ENCODE measurements around the gene RSPH9.
"Not testable (repeated sequence)": the region's sequence is repeated elsewhere in the genome, so short reads cannot be mapped to it uniquely, and the experiment has no call there.

RSPH9 gene

DNA sequence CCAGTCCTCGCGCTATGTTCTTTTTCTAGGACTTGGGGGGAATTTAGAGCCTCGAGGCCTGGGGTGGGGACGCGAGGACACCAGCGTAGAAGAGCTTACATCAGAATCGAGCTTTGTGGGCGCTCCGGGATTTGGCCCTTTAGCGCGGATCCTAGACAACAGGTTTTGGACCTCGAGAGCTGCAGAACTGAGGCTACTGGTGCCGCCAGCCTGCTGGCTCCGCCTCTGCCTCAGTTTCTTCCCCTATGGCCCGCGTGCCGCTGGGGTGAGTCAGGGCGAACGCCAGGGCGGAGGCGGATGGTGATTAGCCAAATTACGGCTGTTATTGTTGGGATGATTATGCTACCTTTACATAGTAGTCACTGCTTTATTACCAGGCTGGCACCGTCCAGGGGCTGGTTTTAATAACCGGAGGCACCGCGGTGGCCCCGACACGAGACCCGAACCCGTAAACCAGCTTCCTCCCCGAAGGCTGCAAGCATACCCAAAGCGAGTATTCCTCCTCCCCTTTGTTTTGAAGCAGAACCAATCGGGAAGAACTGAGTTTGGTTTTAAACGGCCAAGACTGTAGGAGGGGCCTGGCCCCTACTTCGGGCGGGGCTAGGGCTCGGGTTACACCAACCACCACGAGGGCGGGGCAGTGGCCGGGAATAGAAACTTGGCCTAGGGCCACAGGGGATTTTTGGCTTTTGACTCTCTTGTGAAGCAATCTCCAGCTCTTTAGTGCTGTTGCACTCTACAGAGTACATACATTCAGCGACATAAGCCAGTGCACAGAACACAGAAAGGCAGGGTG, 15.1 kb upstream of the RSPH9 start:
- DNase-seq, result peak; percentile 84

DNA sequence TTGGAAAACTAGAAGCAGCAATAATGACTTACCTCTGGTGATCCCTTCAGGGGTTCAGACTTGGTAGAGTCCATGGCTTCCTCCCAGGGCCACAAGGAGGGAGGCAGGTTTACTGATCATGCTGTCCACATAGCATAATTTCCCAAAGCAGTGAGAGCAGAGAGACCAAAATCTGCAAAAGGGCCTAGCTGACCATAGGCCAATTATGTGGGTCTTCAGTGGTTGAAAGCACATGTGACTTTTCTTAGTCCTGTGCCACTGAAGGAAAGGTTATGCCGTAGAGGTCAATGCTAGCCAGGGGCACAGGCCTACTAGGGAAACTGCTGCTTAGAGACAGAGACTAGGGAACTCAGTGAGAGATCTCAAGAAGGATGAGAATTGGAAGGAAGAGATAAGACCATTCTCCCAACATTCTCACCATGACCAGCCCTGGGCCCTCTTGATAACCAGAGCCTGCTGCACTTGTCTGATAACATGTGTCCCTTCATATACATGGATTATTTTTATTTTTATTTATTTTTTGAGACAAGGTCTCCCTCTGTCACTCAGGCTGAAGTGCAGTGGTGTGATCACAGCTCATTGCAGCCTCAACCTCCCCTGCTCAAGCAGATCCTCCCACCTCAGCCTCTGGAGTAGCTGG, 13.7 kb upstream of the RSPH9 start:
- DNase-seq, result no peak

DNA sequence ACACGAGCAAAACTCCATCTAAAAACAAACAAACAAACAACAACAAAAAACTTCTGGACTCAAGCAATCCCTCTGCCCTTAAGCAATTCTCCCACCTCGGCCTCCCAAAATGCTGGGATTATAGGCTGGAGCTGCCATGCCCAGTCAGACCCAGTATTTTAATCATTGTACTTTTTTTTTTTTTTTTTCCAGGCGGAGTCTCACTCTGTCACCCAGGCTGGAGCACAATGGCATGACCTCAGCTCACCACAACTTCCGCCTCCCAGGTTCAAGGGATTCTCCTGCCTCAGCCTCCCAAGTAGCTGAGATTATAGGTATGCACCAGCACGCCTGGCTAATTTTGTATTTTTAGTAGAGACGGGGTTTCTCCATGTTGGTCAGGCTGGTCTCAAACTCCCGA, 11.8 kb upstream of the RSPH9 start:
- DNase-seq, result not testable (repeated sequence)

DNA sequence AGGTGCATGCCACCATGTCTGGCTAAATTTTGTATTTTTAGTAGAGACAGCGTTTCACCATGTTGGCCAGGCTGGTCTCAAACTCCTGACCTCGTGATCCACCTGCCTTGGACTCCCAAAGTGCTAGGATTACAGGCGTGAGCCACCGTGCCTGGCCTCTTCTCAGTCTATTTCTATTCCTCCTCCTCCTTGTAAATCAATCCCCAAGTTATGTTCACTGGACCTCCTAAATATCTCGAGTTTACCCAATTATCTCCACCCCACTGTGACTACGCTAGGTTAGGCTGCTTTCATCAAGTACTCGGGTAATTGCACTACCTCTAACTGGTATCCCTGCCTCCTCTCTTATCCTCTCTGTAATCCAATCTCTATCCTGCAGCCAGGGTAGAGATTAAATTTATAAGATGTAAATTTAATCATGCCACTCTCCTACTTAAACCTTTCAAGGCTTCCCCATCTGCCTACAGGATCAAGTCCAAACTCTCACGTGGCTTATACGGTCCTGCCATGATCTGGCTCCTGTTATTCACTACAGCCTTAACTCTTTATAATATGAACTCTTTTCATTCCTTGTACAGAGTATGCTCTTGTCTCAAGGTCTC, 10.0 kb upstream of the RSPH9 start:
- no peak for DNase-seq

DNA sequence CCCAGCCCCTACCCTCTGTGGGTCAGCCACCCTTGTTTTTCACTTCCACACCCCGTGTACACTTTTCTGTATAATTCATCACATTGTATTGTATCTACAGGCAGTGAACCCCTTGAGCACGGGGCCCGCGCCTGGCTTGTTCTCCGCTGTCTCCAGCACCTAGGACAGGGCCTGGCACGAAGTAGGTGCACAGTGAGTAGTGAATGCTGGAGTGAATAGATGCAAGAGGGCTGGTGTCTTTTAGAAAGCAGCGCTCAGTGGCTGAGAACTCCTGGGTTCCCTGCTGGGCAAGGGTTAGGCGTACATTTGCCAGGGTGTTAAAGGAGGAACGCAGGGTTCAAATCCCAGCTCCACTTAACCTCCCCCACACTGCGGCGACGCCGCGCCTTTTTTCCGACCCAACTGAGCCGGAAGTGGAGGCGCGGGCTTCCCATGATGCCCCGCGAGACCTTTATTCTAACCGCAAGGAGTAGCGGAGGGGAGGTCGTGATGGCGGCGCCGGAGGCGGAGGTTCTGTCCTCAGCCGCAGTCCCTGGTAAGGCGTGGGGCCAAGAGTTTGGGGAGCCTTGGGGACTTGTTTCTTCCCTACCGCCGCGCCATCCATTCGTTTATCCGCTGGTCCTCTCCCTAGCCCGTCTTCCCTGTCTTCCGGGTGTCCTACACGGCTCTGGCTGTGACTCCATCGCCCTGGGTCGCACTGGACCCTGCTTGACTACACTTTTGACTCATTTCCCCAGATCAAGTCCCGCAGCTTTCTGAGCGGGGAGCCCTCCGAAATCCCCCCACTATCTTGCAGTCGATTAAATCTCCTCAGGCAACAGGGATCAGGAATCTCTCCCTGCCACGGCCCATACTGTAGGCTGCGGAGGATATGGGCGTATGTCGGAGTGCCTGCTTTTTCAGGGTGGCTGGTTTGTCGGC, 9.2 kb upstream of the RSPH9 start, which contains the start of gene MAD2L1BP:
Gene MAD2L1BP, plus strand, starts transcription at position 454 of the 921 bp plus-strand sequence. Its CDS starts 36 bp downstream, at position 490.
- peak; percentile 86 for DNase-seq

DNA sequence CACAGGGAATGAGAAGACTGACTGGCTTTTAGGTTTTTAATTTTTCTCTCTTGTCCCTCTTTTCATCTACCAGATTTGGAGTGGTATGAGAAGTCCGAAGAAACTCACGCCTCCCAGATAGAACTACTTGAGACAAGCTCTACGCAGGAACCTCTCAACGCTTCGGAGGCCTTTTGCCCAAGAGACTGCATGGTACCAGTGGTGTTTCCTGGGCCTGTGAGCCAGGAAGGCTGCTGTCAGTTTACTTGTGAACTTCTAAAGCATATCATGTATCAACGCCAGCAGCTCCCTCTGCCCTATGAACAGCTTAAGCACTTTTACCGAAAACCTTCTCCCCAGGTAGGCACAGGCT, 8.6 kb upstream of the RSPH9 start:
- DNase-seq, result peak; percentile 31

DNA sequence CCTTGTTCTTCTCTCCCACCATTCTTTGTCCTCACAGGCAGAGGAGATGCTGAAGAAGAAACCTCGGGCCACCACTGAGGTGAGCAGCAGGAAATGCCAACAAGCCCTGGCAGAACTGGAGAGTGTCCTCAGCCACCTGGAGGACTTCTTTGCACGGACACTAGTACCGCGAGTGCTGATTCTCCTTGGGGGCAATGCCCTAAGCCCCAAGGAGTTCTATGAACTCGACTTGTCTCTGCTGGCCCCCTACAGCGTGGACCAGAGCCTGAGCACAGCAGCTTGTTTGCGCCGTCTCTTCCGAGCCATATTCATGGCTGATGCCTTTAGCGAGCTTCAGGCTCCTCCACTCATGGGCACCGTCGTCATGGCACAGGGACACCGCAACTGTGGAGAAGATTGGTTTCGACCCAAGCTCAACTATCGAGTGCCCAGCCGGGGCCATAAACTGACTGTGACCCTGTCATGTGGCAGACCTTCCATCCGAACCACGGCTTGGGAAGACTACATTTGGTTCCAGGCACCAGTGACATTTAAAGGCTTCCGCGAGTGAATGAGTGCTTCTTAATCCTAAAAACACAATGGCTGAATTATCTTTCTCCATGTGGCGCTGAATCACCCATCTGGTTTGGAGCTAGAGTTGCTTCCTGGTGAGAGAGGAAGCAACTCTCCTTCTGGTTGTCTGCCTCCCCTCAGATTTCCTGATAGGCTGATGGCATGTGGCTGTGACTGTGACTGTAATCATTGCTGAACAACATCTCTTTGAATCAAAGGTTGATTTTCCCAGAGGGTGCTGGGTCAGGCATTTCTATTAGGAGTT, 4.6 kb upstream of the RSPH9 start:
- no peak for DNase-seq

DNA sequence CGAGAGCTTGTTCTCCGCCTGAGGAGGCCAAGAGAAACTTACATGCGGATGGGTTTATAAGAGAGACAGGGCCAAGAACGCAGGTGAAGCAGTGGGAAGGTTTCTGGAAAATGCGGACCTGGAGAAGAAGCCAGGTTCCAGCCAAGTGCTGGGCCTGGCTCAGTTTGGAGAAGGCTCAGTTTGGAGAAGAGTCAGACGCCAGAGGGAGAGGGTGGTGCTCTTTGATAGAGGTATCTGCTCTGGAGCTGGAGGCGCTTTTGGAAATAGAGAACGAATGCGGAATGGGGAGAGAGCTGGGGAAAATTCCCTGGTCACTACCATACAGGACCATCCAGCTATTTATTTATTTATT, 753 bp downstream of the RSPH9 start:
- DNase-seq, result no peak

DNA sequence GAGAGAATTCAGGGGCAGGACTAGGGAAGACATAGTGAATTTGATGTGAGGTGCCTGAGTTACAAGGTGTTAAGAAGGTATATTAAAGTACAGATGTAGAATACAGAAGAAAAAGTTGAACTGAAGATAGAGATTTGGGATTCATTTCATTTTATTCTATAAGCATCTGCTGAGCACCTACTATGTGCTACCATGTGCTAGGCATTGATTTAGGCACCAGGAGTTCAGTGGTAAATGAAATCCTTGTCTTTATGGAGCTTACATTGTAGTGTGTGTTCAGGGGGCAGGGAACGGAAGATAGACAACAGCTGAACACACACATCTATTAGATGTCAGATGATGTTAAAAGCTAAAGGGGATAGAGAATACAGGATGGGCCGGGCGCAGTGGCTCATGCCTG, 2.8 kb downstream of the RSPH9 start:
- no peak for DNase-seq

DNA sequence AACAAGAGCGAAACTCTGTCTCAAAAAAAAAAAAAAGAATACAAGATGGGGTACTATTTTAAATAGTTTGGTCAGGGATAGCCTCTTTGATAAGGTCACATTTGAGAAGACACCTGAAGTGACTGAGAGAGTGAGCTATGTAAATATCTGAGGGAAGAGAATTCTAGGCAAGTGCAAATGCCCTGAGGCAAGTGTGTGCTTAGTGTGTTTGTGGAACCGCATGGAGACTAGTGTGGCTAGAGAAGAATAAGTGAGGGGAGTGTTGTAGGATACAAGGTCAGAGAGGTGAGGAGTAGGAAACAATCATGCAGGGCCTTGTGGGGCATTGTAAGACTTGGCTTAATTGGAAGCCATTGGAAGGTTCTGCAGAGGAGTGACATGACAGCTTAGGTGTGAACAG, 3.4 kb downstream of the RSPH9 start:
- no peak for DNase-seq

DNA sequence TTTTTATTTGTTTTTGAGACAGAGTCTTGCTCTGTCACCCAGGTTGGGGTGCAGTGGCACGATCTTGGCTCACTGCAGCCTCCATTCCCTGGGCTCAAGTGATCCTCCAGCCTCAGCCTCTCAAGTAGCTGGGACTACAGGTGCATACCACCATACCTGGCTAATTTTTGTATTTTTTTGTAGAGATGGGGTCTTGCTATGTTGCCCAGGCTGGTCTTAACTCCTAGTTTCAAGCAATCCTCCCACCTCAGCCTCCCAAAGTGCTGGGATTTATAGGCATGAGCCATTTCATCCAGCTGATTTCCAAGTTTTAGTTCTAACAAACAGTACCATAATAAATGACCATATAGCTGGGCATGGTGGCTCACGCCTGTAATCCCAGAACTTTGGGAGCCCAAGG, 8.0 kb downstream of the RSPH9 start:
- not testable (repeated sequence) for DNase-seq

DNA sequence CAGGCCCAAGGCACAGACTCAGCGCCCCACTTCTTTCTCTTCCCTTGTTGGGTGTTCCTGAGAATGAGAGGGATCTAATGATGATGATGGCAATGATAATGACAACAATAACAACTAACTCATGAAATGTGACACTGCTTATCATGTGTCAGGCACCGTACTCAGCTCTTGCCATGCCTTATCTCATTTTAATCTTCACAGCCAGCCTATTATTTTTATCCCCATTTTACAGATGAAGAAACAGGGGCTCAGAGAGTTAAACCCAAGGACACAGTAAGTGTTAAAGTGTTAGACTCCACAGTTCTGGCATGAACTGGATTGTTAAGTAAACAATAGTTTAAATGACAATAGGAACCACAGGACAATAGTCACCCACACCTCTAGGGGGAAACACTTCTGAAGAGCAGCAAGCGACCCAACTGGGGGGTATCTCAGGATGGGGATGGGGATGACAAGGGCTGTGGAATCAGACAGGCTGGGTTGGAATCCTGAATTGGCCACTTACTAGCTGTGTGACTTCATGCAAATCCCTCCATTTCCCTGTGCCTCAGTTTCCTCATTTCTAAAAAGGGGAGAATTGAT, 12.5 kb downstream of the RSPH9 start:
- DNase-seq, result no peak

DNA sequence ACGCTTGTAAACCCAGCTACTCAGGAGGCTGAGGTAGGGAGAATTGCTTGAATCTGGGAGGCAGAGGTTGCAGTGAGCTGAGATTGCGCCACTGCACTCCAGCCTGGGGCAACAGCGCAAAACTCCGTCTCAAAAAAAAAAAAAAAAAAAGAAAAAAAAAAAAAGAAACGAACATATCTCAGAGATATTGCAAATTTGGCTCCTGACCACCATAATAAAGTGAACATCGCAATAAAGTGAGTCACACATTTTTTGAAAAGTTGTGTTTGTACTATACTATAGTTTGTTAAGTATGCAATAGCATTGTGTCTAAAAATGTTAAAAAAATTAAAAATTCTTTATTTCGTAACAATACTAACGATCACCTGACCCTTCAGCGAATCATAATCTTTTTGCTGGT, 13.3 kb downstream of the RSPH9 start:
- DNase-seq, result no peak

DNA sequence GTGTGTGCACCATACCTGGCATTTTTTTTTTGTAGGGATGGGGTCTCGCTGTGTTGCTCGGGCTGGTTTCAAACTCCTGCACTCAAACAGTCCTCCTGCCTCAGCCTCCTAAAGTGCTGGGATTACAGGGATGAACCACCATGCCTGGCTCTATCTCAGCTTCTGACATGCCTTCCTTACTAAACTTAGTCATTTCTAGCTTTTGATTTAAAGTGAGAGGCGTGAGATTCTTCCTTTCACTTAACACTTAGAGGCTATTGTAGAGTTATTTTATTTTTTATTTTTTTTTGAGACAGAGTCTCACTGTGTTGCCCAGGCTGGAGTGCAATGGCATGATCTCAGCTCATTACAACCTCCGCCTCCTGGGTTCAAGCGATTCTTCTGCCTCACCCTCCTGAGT, 18.1 kb downstream of the RSPH9 start:
- not testable (repeated sequence) for DNase-seq

DNA sequence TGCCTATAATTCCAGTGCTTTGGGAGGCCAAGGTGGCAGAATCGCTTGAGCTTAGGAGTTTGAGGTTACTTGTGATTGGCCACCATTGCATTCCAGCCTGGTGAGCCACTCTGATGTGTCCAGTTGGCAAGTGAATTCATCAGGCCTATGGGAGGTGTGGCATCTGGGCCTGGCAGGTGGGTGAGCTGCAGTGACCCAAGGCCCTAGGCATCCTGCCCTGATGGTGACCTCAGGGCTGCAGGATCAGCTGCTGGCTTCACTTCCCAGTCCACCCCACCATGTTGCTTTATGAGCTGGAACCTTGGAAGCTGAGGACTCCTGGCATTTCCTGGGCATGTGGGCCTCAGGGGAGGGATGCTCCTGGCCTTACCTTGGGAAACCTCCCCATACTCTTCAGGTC, 20.5 kb downstream of the RSPH9 start:
- DNase-seq, result no peak

DNA sequence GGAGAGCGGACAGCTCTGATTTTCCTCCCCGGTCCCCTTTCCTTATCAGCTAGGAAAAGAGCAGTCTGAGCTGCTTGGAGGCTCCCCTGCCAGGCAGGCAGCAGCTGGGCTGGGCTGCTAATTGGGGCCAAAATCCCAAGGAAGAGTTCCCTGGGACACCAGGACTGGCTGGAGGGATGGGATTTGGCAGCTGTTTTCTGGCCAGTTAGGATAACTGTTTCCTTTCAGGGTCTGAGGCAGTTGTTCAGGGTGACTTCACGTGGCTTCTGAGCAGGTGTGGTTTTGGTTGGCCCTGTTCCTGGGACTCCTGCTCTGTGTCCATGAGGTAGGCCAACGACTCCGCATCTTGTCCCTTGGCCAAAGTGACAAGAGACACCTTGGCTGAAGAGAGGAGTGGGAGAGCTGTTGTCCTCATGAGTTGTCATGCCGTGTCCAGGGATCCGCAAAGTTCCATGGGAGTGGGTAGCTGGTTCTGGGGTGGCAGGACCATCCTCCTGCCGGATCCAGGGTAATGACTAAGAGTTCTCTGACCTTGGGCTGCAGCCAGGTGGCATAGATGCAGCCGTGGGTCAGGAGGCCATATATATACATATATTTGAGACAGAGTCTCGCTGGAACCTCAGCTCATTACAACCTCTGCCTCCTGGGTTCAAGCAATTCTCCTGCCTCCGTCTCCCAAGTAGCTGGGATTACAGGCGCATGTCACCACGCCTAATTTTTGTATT, 21.5 kb downstream of the RSPH9 start:
- DNase-seq, result no peak

DNA sequence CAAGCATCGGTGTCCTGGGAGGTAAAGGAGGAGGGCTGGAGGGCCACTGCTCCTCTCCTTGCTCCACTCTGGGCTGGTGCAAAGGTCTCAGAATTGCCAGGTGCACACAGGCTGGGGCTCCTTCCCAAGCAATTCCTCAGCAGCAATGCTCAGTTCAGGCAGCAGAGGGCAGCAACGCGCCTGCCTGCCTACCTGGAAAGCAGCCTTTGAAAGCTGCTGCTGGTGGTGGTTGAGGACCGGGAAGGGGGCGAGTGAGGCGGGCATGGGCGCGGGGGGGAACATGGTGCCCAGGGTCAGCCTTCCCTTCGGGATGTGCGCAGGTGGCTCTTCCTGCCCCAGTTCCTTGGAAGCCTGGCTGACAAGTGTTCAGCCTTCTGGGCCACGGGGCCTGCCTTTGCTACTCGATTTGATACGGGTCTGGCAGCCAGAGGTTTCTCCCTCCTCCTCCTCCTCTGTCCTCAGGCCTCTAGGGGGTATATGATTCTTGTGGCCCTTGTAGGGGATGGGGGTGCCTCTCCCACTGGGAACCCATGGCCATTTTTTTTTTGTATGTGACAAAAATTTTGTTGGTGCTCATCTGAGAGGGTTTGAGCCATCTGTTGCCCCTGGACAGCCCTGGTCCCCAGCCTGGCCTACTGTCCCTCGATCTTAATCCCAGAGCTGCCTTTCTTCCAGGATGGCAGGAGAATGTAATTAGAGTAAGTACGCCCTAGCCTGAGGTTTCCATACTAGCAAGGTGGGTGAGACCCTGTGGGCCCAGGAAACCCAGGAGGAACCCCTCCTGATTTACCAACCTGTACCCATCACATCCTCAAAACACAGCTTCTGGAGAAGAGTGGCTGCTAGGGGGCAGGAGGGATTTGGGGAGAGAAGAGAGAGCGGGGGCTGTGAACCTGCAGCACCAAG, 22.7 kb downstream of the RSPH9 start:
- DNase-seq, result peak; percentile 83

DNA sequence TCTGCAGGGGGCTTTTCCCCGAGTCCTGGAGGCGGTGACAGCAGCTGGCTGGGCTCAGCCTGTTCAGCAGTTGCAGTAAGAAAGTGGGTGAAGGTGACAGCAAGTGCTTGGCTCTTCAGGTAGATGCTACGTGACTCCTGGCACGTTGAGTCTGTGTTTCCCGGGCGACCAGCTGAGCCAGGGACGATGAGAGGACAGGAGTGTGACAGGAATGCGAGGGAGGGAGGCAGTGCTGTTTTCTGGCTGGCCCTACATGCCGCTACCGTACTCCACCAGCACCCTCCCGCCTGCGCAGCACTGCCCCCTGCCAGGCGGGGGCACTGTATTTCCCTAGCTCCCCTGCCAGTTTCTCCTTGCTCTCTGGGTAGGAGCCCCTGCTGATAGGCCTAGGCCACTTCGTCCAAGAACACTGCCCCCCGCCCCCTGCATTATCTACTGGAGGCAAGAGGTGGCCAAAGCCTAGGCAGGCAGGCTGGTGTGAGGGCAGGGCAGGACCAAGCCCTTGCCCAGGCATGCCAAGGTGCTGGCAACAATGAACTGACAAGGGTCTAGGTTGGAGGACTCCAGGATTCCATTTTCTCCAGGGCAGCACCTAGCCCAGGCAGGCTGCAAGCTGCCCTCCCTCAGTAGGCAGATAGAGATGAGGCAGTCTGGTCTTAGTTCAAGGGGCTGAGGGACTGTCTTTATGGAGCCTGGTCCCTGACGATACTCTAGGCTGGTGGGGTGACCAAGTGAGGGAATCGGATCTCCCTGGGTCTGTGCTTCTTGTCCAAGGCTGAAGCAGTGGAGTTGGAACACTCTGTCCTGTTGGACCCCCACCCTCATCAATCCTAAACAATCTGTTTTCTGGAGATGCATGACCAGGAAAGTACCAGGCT, 23.6 kb downstream of the RSPH9 start:
- DNase-seq, result peak; percentile 62

Data from activated T-cell treated with anti-CD3 and anti-CD28 coated beads, Interleukin-2, amount 50 U/mL, for 1 hour (primary cell).